ENCODE data around the gene SPATA19.

DNA sequence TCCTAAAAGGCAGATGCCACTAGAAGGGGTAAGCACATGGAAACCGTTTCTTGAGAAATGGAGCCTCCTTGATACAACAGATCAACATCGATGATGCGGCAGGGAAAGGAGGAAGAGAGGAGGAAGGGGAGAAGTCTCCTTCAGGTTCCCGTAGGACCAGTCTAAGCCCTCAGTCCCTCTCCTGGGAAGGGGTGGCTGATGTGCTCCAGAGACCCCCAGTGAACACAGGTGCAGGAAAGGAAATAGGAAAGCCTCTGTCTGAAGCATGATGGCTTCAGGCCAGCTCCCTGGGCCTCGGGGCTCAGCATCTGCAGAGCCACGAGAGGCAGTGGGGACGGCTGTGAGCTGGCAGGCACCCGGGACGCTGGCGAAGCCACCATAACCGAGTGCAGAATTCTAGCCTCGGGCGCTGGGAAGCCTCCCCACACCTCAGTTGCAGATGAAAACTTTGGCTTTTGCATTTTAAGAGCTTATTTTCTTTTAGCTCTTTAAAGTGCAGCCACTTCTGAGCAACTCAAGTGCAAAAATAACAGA is 1.8 kb downstream of the SPATA19 start:
- TF ChIP-seq POLR2A (IDR thresholded peaks at IDR 0.05; ENCODE audit: low read length) (no peak), SMC3 (IDR thresholded peaks at IDR 0.05) (no peak), JUNB (IDR thresholded peaks at IDR 0.05) (no peak), NR3C1 (IDR thresholded peaks at IDR 0.05) (no peak), CEBPB (IDR thresholded peaks at IDR 0.05) (no peak)
- TF ChIP-seq, protein P1, sequence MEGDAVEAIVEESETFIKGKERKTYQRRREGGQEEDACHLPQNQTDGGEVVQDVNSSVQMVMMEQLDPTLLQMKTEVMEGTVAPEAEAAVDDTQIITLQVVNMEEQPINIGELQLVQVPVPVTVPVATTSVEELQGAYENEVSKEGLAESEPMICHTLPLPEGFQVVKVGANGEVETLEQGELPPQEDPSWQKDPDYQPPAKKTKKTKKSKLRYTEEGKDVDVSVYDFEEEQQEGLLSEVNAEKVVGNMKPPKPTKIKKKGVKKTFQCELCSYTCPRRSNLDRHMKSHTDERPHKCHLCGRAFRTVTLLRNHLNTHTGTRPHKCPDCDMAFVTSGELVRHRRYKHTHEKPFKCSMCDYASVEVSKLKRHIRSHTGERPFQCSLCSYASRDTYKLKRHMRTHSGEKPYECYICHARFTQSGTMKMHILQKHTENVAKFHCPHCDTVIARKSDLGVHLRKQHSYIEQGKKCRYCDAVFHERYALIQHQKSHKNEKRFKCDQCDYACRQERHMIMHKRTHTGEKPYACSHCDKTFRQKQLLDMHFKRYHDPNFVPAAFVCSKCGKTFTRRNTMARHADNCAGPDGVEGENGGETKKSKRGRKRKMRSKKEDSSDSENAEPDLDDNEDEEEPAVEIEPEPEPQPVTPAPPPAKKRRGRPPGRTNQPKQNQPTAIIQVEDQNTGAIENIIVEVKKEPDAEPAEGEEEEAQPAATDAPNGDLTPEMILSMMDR (IDR thresholded peaks at IDR 0.05), result no peak

Measured in A549 (cell line).